Measurements from ENCODE around the gene KISS1R.

GRCh38 chr19:904545-904944, 12.6 kb upstream of the KISS1R start:
- TF ChIP-seq POLR2A (IDR thresholded peaks at IDR 0.05; ENCODE audit: low read depth, low read length) (no peak), POLR2AphosphoS5 (IDR thresholded peaks at IDR 0.05; ENCODE audit: low read depth, low read length) (no peak), POU2F2 (IDR thresholded peaks at IDR 0.05; ENCODE audit: low read depth, low read length) (no peak)
